RPMI8226 (cell line): Measurements from ENCODE around the gene PRKAR1B.
"Not testable (repeated sequence)": the region's sequence is repeated elsewhere in the genome, so short reads cannot be mapped to it uniquely, and the experiment has no call there.

Experiments used
- DNase-seq: peaks from one replicate; pipeline ENCODE4 v3.0.0-alpha.2; 2015

Gene PRKAR1B

DNA sequence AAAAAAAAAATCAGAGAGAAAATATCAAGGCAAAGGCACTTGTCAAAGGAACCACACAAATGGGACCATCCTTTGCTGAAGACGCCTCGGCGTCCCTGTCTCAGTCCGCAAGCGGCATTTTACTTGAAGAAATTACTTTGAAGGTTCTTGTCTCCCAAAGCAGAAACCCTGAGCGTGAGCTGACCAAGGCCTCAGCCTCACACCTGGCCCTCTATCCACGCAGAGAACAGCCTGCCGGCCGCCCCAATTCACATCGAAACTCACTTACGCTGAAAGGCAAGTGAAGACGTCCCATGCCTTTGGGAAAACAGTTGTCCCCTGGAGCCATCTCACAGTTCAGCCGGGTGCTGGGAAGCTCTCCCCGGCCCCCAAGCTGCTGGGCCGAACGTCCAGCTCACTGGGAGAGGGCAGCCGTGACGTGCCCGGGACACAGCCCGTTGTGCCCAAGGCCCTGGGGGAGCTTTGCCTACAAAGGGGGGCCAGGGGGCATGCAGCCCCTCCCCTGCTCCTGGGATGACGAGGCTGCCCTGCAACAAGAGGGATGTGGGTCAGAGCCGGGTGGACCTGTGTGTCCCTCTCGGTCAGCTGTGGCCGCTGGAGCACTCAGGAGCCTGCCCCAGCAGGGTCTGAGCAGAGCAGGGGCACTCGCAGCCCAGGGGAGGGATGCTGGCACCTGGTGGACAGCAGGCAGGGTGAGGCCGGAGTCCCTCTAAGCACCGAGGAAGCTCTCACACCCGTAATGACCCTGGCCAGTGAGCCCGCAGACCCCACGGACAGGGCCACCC lies 157.8 kb downstream of the PRKAR1B start:
- no peak for DNase-seq

DNA sequence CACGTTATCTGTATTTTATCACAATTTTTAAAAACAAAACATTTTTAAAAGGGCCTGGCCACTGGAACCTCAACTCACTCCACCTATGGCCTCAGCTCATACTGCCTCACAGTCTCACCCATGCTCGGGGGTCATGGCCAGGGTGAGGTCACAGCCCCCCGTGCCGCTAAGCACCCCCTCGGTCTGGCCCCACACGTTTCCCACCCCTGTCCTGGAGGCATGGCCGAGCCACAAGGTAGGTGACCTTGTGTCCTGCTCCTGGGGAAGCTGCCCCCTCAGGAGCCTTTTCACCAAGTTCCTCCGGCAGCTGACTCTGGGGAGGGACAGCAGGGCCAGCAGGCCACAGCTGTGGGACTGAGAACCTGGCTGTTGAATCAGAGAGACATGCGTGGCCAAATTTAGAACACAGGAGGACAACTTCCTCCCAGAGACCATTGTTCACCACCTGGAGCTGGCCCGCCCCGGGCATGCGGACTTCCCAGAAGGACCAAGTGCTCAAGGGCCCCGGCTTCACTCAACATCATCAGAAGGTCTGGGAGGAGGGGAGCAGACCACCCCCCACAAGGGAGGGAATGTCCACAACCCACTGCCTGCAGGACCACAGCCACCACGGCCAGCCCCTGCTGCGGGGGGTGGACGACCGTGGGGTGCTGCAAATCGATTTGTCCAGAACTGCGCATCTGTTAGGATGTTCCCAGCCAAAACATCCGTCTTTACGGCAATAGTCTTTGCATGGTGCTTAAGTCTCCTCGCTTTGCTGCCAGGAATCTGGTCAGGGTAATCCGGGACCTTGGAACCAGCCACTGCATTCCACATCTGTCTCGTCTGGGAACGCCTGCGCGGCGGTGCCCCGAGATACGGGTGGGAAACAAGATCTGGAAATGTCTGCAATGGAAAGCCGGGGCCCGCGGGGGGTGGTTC lies 158.8 kb downstream of the PRKAR1B start:
- DNase-seq, result no peak

DNA sequence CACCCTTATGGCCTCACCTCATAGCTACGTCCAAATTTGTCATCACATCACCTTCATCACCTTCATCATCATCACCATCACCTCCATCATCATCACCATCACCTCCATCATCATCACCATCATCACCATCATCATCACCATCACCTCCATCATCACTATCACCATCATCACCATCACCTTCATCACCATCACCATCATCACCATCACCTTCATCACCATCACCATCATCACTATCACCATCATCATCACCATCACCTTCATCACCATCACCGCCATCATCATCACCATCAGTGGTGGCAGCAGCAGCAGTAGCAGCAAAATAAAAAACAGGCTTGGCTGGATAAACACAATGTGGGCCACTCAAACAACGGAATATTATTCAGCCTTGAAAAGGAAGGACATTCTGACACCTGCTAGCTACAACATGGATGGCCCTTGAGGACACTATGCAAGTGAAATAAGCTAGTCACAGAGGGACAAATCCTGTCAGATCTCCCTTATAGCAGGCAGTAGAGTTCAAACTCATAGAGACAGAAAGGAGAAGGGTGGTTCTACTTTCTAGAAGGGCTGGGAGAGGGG lies 159.7 kb downstream of the PRKAR1B start:
- no peak for DNase-seq

DNA sequence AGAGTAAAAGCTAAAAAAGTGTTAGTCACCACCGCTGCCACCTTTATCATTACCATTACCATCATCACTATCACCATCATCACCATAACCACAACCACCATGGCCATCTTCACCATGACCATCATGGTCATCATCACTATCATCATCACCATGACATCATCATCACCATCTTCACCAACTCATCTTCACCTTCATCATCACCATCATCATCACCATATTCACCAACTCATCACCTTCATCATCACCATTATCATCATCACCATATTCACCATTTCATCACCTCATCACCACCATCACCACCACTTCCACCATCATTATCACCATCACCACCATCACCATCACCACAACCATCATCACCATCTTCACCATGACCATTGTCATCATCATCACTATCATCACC lies 161.0 kb downstream of the PRKAR1B start:
- DNase-seq, result no peak

DNA sequence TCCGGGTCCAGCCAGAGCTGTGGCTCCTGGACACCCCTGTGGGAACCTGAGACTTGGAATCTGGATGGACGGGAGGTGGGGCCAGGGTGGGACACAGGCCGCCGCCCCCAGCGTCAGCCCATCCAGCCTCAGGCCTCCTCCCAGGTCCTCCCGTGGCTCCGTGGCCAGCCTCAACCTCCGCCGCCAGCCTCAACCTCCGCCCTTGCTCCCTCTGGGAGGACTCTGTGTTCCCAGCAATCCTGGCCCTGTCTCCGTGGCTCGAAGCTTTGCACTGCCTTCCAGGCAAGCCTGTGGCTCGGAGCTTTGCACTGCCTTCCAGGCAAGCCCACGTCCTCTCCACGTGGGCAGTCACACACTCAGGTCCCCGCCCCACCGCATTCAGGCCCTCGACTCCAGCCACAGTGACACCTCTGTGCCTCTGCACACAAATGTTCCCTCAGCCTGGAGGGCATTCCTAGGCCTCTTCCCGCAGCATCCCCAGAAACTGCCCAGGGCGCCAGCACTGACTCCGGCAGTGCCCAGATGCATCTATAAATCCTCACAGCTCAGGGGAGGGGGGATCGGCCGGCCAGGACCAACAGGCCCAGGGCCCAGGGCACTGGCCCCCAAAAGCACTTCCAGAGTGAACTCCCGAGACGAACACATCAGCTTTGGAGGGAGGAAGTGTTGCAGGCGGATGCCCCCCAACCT lies 162.8 kb downstream of the PRKAR1B start:
- DNase-seq, result no peak

DNA sequence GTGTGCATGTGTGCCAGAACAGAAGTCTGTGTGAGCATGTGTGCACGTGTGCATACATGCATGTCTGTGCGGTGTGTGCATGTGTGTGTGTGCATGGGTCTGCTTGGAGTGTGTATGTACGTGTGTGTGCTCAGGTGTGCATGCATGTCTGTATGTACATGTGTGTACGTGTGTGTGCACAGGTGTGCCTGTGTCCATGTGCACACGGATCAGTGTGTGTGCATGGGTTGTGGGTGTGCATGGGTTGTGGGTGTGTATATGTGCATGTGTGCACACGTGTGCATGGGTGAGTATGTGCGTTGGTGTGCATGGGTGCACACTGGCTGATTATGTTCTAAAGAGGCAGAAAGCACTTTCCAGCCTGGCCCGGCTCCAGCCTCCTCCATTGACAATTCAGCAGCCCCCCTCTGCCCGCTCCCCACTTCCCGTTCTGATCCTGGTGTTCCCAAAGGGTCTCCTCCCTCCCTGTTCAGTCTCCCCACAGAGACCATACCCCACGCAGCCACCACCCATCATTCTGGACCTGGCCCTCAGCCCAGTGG lies 163.4 kb downstream of the PRKAR1B start:
- DNase-seq, result no peak

DNA sequence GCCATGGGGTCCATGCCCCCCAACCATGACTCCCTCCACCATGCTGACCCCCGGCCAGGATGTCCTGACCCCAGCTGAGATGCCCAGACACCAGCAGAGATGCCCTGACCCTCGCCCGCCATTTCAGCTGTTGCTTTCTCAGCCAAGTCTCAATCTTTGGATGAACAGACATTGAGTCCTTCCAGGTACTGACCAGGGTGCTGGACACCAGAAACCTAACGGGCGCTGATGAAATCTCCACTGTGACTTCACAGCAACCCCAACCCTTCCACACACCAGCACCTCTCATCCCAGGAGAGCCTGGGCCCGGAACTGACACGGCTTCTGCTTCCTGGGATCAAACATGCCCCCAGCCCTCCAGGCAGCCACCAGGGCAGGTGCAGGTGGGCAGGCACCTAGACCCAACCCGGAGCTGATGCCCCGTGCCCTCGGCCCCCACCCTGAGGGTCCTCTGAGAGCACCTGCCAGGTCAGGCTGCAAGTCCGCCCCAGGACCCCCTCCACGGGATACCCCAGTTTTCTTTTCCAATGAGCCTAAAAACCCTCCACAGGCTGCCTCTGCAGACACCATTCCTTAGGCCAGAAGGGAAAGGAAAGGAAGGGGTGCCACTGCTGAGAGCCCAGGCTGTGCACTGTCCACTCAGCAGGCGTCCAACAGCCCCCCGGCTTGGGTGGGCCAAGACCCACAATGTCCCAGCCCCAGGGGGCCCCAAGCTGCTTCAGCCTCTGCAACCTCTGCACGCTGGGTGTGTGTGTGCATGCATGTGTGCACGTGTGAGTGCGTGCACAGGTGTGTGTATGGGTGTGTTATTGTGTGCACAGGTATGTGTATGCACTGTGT lies 164.1 kb downstream of the PRKAR1B start:
- DNase-seq, result no peak

DNA sequence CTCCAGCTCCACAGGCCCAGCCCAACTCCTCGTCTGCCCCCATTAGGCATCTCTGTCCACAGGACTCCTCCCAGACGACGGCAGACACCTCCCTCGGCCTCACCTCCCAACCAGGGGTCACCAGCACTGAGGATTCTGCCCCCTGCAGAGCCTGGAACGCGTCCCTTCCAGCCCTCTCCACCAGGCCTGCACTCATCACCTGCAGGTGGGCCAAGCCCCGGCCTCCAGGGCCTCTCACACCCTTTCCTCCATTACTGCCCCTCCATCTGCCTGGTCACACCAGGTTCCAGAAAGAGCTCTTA lies 164.8 kb downstream of the PRKAR1B start:
- DNase-seq, result no peak

DNA sequence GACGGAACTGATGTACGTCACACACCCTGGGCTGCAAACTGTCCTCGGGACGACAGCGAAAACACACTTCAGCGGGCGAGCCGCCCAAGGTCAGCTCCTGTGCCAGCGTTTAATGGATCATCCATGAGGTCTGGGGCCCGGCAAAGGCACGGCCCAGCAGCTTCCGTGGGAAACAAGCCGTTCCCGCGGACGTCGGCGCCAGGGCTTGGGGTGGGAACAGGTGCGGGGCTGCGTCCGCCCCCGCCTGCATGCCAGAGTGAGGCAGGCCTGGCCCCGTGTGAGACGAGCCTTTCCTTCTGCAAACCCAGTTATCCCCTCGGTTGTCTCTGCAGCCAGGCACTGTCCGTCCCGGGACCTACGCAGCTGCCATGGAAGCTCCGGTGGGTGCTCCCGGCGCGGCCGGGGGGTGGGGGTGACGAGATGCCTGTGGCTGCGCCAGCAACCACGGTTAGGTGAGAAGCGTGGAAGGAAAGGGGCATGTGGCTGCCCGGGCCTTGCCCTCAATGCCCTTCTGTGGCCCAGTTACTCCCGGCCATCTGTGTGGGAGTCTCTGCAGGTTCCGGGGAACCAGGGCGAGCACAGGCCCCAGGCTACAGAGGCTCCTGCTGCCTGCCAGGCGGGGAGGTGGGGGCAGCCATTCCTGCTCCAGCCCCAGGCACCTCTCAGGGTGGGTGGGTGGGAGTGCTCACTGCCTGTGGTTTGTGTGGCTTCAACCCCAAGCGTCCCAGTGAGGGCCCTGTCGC lies 165.3 kb downstream of the PRKAR1B start:
- no peak for DNase-seq

DNA sequence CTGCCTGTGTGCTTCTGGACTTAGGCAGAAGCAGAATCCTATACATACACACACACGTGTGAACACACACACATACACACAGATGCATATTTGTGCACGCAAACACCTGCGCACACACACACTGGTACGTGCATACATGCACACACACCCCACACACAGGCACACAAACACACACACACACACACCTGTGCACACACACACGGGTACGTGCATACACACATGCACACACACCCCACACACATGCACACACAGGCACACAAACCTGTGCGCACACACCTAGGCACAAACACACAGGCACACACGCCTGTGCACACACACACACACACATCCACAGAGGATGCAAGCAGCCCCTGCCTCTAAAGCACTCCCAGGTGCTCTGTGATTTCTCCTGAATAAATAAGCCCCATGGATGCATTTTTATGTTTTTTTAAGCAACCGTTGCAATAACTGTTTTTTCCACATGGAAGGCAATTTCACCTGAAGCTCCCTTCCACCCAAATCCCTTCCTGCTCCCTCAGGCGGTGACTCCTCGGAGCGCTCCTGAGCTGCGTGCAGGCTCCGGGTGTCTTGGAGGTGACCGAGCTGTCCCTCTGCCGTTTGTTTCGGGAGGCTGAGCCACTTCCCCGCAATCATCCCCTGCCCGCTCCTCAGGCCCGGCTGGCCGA lies 166.0 kb downstream of the PRKAR1B start:
- DNase-seq, result no peak

DNA sequence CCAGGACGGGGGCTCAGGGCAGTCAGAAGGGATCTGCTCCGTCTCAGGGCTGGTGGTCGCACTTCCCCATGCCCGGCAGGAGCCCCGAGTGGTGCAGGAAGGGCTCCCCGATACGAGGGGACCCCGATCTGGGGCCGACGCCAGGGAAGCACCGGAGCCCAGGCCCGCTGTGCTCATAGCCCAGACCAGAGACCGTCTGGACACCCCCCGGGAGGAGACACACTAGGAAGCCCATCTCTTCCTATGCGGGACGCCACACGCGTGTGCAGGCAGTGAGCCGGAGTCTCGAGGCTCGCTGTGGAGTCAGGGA lies 167.7 kb downstream of the PRKAR1B start:
- no peak for DNase-seq

DNA sequence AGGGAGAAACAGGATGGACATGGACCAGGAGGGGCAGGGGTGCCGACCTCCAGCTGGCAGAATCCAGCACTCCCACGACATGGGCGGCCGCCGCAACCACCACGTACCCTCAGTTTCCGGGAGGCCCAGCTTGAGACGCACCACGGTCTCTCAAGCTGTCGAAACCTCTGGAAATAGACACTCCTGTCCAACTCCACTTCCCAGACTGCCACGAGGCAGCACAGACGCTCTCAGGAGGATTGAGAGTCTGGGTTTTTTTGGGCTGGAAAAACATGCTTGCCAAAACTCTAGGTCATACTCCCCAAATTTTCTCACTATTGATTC lies 169.6 kb downstream of the PRKAR1B start:
- no peak for DNase-seq

DNA sequence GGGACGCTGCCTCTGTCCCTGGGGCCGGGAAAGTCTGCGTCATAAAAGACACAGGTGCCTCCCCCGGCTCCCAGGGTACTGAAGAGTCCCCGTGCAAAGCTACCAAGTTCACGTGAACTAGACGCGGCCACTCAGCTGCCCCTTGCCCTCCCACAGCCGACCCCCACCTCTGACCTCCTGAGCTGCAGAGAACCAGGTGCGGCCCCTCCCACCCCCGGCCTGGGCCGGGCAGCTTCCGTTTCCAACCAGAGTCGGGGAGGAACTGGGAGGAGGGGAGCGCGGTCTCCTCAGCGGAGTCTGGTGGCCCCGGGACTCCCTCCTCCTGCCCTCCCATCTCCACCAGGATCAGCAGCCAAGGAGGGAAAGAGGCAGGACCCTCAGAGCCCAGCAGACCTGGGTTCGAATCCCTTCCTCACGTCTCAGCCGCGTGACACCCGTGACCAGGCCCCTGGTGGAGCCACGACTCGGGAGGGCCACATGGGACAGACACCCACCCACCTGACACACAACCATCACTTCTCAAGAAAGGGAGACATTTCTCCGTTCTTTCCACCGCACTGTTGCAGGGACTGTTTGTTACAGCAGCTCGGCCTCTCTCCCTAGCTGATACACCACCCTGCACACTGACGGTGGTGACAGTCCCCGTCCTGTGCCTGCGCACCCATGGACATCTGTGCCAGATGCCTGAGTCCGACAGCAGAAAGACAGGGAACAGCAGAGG lies 170.1 kb downstream of the PRKAR1B start:
- no peak for DNase-seq

DNA sequence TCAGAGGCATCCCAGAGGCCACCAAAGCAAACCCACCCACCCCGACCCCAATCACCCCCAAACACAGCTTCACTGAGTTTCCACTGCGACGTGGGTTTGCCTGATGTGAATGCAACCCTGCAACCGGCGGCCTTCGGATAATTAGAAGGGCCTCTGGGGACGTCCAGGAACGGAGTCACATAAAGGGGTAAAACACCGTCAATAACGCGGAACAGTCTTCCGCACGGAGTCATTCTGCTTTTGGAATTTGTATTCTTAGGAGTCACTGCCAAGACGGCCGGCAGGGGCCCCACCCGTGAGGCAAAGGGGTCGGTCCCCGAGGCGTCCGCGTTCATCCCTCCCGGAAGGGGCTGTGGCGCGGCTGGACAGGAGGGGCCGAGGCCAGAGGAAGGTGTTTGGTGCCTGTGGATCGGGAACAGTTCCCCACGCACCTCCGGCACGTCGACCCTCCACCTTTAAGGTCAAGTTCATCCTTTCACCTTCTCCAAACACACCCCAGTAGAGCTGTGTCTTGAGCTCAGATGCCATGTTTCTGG lies 170.7 kb downstream of the PRKAR1B start:
- no peak for DNase-seq

DNA sequence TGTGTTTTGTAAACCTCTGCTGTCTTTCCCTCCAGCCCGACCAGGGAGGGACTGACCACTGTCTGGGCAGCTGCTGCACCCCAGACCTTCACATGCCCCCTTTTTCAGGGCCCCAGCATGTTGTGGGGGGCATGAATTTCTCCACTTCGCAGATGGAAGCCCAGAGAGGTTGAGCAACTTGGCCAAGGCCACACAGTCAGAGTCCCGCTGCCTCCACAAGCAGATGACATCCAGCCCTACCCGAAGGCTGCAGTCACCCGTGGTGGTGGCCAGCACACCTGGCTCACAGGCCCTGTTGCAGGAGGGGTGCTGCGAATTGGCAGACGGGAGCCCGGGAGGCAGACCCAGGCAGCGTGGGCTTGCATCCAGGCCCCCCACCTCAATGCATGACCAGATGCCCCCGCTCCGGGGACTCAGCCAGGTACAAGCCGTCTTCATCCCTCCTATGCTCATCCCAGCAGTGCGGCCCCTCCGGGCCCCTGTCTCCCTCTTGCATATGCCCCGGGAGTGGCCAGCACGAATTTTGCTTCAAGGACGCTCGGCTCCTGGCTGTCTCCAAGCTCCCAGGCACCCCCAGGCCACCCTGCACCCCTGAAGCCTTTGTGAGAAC lies 171.4 kb downstream of the PRKAR1B start:
- DNase-seq, result no peak

DNA sequence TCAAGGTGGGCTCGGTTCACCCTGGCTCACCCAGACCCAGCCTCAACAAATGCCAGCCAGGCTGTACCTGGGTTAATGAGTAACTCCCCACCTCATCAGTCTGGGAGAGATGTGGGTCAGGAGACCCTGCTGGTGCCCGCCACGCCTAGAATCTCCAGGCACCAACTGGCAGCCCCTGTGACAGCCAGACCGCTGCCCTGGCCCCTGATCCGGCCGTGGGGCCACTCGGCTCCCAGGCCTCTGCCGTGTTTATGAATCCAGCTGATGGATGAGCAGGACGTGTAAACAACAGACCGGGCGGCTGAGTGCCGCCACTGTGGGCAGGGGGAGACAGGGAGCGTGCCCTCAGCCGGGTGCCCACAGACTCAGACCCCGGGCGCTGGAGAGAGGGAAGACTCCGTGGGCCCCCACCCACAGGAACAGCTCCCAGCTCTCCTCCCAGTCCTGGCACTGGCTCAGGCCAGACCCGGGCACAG lies 173.4 kb downstream of the PRKAR1B start:
- no peak for DNase-seq

DNA sequence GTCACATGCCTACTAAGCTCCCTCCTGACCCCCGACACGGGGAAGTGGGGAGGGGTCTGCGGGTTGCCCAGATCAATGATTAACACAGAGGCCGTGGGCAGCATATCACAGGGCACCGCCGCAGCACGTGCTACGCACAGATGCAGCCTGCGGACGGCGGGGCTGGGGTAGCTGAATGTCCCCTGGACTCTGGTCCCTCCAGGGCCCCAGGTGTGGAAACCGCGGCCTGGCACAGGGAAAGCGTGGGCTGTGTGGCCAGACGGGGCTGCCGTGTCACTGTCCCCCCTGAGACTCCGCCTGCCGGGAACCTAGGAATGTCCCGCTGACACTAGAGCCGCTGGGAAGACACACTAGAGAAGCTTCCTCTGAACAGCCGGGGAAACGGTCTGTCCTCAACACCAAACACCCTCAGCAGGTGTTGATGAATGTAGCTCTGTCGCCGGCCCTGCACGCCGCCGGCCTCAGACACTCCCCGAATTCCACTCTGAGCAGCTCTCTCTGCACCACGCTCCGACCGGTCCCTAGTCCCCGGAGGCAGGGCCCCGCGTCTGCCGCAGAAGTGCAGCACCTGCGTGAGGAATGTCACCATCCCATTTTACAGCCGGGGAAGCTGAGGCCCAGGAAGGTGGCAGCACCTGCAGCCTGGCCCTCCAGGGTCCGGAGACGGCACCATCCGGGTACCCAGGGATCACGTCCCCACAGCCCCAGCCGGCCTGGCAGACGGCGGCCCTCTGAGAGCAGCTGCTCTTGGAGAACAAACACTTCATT lies 174.0 kb downstream of the PRKAR1B start:
- DNase-seq, result no peak

DNA sequence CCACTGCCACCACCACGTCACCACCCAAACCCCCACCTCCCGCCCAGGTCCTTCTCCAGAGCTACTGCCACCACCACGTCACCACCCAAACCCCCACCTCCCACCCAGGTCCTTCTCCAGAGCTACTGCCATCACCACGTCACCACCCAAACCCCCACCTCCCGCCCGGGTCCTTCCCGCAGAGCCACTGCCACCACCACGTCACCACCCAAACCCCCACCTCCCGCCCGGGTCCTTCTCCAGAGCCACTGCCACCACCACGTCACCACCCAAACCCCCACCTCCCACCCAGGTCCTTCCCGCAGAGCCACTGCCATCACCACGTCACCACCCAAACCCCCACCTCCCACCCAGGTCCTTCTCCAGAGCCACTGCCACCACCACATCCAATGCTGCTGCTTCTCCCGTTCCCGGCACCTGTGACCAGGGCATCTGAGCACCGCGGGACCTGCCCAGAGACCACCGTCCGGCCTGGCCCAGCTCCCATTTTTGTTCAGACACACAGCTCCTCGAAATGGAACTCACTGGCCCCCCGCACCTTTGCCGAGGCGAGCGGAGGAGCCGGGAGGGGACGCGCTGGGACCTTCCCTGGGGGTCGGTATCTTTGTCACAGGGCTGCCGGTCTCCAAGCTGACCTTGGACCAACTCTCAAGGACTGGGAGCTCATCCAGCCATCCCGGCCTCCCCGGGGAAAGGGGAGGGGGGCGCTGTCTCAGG lies 174.8 kb downstream of the PRKAR1B start:
- DNase-seq, result not testable (repeated sequence)
